CD4-positive, alpha-beta T cell treated with Interleukin-17A for 1 hour (primary cell): ENCODE results near the gene TOMM7.
"Not testable (repeated sequence)": the region's sequence is repeated elsewhere in the genome, so short reads cannot be mapped to it uniquely, and the experiment has no call there.

Experiments
- DNase-seq: peaks from one replicate; pipeline ENCODE4 v3.0.0-alpha.2; 2020

The TOMM7 gene

DNA sequence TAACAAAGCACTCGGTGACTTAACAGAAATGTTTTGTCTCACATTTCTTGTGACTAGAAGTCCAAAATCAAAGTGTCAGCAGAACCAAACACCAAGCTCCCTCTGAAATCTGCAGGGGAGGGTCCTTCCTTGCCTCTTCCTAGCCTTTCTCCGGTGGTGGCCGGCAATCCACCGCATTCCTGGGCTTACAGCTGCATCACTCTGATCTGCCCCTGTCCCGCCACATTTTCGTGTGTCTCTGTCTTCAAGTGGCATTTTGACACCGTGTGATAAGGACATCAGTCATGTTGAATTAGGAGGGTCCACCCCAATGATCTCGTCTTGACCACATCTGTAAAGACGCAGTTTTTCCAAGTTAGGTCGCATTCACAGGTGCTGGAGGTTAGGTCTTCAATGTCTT lies 30.5 kb upstream of the TOMM7 start:
- no peak for DNase-seq

DNA sequence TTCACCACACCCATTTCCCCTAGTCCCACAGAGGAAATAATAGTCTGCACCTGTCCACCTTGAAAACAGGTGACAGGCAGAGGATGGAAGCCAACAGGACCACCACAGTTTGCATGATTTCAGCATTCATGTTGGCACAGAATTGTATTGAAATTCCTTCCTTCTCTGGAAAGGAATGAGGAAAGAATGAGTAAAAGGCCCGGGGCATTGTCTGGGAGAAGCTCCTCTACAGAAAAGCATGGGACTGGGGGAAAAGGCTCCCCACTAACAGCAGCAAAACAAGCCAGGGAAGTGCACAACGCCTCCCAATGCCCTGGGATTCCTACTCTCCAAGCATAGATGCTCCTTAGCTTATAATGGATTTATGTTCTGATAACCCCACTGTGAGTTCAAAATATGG lies 28.5 kb upstream of the TOMM7 start:
- DNase-seq, result no peak

DNA sequence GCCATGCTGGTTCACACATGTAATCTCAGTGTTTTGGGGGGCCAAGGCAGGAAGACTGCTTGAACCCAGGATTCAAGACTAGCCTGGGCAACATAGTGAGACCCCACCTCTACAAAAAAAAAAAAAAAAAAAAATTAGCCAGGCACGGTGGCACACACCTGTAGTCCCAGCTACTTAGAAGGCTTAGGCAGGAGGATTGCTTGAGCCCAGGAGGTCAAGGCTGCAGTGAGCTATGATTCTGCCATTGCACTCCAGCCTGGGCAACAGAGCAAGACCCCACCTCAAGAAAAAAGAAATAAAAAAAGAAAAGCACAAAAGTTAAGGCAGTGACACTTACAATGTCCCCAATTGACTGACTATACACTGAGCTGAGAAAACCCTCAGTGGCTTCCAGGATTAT lies 27.7 kb upstream of the TOMM7 start:
- DNase-seq, result not testable (repeated sequence)

DNA sequence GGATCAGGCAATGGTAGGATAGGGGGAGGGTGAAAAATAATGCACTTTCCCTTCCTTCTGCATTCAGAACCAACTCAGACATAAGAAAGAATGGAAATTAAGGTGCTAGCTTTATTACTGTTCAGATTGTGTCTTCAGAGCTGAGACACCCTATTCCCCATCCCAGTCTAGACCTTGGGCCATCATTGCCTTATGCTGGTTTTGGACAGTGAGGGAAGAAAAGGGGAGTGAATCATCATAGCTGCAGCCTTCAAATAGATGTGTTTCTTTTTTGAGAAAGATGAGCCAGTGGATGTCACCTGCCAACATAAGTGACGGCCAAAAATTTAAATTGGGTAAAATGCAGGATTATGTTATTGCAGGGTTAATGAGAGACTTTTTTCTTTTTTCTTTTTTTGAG lies 27.0 kb upstream of the TOMM7 start:
- DNase-seq, result no peak

DNA sequence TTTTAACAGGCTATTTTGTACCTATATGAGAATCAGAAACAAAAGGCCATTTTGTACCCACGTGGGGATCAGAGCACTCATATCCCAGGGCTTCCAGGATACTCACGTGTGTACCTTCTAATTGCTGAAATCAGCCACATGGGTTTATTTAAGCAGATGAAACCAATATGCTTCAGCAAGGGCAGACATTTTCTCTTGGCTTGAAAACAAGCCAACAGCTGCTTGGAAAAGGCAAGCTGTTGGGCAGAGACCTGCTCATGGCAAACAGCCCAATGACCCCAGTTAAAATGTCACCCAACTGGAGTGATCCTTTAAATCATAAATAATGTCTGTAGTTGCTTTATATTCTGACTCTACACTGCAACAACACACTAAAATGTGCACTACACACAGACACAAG lies 26.5 kb upstream of the TOMM7 start:
- DNase-seq, result no peak

DNA sequence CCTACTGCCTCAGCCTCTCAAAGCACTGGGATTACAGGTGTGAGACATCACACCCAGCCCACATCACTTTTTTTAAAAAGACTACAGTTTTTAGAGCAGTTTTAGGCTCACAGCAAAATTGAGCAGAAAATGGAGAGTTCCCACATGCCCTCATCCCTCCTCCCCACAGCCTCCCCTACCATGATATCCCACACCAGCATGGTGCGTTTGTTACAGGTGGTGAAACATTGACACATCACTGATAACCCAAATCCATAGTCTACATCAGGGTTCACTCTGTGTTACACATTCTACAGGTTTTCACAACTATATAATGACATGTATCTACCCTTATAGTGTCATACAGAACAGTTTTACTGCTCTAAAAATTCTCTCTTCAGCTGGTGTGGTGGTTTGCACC lies 24.3 kb upstream of the TOMM7 start:
- DNase-seq, result no peak

DNA sequence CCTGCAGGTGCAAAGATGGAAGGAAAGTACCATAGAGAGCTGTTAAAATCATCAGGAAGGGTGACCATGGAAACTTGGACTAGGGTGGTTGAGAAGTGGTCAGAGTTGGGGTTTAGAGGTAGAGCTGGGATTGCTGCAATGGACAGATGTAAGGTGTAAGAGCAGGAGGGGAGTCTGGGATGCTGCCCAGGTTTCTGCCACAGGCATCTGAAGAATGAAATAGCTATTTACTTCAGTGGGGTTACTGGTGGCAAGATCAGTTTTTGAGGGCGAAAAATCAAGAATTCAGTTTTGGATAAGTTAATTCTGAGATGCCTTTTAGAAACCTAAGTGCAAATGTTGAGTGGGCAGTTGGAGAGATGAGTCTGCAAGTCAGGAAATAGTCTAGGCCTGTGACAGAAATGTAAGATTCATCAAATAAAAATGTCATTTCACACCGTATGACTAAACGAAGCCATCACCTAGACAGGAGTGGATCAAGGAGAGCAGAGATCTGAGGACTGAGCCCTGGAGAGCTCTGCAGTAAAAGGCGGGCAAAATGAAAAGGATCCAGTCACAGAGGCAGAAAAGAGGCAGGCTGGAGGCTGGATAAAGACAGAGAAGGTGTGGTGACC lies 22.7 kb upstream of the TOMM7 start:
- no peak for DNase-seq

DNA sequence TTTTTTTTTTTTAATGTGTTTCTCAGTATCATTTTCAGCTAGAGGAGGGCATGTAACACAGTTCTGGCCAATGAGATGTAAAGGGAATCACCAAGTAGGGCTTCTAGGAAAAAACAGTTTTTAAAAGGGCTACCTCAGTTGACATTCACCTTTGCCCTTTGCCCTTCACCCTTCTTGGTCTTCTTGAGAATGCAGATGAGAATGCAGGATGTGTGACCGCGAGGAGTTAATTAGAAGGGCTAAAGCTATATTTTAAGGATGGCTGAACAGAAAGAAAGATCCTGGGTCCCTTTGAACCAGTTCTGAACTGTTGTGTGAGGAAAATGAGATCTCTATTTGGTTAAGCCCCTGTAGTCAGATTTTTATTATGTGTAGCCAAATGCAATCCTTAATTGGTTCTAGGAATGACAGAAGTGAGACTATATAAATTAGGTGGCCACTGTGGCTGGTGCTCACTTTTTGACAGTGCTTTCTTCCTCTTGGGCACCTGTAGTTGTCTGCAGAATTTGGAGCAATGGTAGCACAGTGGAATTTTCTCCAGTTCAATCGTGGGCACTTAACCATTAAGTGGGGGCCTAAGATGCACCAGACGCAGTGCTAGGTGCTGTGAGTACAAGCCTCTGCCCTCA lies 21.1 kb upstream of the TOMM7 start:
- no peak for DNase-seq

DNA sequence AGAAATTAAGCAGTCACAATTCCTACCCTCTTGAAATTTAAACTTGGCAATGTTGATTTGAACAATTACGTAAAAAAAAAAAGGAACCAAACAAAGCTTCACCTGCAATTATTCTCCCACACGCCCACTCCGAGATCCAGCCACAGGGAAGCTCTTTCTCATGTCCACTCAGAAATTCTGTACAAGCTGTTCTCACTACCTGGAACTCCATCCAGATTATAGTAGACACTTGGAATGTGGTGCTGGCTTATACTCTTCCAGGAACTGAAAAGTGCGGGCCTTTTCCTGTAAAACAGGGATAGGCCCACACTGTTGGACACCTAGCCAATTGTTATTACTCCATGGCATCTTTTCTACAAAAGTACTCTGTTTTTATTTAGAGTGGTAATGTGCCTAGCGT lies 20.3 kb upstream of the TOMM7 start:
- no peak for DNase-seq

DNA sequence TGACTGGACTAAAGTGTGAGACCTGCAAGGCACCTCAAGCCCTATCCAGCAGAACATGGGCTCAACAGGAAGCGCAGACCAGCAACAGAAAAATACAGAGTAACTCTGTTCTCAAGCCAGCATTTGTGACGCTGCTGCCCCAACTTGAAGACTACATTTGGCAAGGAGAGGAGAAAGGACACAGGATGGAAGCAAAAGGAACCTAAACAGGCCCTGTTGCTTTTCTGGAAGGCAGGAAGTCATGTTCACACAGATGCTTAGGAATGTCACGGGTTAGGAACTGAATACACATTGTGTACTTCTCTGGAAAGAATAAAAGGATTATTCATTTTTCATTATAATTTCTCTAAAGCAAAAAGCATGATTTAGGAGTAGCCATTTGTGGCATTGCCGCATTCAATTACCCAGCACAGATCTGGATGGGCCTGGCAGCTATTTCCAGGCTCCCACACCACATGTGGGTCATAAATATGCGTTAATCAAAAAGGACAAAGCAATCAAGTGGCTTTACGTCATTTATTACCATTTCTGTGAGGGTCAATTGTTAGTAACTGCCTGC lies 19.8 kb upstream of the TOMM7 start:
- no peak for DNase-seq

DNA sequence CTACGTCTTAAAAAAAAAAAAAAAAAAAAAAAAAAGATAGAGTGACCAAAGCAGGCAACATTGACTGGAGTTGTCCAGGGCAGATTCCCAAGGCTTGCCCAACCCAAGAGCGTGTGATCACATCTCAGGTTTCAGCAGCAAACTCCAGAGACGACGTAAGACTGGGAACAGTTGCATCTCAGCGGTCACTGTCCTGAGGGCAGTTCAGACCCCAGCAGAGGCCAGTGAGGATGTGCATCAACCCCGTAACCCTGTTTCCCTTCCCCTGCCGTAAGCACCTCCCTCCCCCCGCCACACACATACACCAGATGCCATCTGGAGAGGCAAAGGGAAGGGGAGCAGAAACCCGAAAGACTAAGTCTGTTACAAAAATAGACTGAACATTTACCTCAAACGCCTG lies 19.3 kb upstream of the TOMM7 start:
- DNase-seq, result no peak

DNA sequence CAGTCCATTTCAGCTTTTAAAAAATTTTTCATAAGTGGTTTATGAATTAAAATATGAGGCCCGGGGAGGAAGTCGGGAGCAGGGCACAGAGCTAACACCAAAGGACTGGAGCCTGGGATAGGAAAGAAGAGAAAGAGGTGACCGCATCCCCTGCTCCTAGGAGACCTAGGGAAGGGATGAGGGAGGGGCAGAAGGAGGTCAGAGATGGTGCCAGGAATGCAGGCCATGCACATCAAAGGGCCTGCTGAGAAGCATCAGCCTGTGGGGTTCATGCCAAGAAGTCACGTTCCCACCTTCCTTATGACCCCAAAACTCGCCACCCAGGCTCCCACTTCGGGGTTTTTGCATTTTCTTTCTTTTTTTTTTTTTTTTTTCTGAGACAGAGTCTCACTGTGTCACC lies 14.7 kb upstream of the TOMM7 start:
- DNase-seq, result no peak

DNA sequence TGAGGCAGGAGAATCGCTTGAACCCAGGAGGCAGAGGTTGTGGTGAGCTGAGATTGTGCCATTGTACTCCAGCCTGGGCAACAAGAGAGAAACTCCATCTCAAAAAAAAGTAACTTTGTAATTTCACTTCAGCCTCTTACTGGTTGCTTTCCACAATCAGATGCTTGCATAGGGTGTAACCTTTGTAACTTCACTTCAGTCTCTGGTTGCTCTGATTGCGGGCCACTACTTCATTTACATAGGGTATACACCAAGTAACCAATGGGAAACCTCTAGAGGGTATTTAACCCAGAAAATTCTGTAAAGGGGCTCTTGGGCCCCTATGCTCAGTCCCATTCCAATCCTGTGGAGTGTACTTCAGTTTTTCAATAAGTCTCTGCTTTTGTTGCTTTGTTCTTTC lies 13.9 kb upstream of the TOMM7 start:
- not testable (repeated sequence) for DNase-seq

DNA sequence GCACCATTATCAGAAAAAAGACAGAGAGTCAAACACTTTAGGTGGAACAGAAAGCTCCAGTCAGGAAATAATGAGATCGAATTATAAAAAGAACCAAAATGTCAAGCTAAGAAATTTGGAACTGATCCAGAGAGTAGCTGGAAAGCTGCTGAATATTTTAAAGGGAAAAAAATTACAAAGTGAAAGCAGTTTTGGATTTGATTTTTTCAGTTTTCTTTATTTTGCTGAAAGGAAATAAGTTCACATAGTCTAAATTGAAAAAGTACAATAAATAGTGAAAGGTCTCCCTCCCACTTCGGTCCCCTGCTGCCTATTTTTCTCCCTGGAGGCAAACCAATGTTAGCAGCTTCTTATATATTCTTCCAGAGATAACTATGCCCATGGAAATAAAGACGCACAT lies 11.3 kb upstream of the TOMM7 start:
- DNase-seq, result no peak

DNA sequence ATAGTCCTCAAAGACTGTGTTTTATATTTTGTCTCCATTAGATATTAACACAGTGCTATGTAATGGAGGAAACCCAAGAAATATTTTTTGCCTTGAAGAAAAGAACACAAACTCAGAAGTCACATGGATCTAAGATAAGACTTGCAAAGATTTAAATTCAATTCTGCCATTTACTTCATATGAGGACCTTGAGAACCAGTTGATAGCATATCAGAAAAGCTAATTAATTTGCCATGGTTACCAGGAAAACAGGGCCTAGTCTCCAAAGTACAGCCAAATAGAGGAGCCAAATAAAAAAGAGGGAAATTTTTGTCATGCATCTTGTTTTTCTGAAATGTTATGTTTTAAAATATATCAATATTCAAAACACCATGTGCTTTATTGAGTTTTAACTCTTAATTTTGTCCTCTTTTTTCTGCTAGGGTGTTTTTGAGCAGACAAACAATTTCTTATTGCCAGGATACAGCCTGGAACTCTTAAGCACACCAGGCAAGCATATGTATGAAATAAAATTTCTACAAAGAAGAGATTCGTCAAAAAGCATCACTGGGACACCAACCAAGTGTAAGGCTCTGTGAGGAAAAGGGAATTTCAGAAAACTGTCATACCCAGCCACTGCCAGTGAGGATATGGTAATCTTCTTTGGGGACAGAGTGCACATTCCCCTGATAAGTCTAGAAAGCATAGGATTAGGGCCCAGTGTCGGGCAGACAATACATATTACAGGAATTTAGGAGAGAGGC lies 10.6 kb upstream of the TOMM7 start:
- no peak for DNase-seq

DNA sequence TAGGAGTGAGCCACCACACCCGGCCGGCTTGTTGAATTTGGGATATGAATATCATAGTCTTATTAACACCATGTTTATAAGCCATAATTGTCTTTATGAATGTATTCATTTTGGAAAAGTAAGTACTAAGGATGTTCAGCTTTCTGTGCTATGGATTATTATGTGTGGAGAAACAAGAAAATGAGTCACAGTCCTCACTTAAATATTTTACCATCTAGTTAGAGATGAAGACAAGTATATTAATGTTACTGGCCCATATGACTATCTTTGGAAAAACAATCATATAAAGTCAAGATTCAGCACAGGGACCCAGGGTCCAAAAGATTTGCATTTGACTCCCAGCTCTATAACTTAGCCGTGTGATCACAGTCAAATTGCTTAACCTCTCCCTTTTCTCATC lies 9.8 kb upstream of the TOMM7 start:
- DNase-seq, result no peak

DNA sequence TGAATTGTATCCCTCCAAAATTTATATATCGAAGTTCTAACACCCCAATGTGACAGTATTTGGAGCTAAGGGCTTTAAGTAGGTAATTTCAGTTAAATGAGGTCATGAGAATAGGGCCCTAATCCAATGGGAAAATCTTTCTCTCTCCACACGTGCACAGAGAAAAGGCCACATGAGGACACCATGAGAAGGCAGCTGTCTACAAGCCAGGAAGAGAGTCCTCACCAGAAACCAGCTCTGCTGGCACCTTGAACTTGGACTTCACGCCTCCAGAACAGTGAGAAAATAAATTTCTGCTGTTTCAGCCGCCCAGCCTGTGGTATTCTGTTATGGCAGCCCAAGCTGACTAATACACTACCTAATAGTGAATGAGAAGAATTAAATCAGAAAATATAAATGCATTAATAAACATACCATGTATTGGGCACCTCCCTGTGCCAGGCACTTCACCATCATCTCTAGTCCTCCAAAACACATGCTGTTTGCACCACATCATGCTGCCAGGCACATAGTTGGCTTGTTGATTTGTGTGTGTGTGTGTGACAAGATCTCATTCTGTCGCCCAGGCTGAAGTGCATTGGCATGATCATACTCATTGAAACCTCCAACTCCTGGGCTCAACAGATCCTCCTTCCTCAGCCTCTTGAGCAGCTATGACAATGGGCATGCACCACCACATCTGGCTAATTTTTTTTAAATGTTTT lies 9.1 kb upstream of the TOMM7 start:
- no peak for DNase-seq

DNA sequence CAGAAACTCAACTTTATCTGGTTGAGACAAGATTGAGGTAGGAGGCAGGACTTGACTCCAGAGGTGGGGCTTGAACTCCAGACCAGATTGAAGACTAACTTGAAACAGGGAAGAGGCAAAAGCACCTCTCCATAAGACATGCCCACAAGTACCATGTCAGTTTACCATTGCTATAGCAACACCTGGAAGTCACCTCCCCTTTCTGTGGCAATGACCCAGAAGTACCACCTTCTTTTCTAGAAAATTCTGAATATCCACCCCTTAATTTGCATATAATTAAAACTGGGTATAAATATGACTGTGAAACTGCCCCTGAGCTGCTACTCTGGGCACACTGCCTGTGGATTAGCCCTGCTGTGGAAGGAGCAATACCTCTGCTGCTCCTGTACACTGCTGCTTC lies 4.9 kb upstream of the TOMM7 start:
- no peak for DNase-seq

DNA sequence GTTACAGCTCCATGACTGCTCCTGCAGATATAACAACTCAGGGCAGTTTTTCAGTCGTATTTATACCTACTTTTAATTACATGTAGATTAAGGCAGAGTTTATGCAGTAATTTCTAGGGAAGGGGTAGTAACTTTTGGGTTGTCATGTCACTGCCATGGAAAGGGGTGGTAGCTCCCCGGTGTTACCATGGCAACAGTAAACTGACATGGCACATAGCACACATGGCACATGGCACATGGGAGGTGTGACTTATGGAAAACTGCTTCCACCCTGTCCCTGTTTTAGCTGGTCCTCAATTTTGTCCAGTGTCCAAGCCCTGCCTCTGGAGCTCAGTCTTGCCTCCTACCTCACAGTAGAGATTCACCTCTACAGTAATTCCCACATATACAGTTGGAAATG lies 3.9 kb upstream of the TOMM7 start:
- no peak for DNase-seq

DNA sequence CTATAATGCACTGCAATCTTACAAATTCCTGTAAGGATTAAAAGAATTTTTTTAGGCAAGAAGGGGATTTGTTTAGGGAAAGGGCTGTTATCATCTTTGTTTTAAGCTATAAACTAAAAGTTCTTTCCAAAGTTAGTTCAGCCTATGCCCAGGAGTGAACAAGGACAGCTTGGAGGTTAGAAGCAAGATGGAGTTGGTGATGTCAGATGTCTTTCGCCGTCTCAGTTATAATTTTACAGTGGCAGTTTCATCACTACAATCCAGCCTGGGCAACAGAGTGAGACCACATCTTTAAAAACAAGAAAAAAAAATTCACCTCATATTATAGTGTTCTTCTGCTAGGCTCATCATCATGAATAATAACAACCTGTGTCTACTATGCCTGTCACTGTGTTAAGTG lies 2.1 kb upstream of the TOMM7 start:
- DNase-seq, result no peak

DNA sequence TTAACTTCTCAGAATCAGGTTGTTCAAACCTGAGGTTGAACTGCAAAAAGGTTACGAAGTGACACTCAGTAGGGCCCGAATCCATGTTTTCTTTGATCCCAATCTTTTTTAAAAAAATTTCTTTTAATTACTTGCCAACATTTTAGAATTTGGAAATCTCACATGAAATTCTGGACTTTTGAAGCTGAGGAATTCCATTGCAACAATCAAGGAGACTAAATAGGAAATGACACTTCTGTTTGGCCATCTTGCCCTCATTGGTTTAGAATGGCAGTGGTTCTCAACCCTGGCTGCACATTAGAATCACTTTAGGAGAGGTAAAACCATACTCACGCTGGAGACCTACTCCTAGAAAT lies 471 bp upstream of the TOMM7 start:
- DNase-seq, result no peak

DNA sequence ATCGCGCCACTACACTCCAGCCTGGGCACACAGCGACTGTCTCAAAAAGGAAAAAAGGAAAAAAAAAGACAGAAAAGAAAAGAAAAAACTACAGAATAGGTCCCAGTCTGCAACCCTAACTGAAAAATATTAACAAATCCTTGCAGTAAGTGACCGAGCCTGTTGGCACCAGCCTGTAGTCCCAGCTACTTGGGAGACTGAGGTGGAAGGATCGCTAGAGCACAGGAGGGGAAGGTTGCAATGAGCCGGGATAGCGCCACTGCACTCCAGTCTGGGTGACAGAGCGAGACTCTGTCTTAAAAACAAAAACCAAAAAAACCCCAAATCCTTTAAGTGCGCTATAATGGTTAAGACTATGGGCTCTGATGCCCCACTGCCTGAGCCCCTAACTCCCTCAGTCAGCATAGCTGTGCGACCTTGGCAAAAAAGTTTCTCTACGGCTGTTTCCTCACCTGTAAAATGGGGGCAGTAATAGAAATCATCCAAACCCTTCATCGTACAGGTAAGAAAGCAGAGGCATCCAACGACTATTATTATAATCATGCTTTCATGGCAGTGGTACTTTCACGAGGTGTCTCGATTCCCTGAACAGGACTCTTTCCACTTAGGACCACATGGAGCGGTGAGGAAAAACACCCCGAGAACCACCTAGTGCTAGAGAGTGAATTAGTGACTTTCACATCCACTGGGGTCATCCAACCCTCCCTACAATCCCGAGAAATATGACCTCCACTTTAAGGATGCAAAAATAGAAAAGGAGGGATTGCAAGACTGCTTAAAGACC lies 755 bp downstream of the TOMM7 start:
- peak; percentile 15 for DNase-seq

DNA sequence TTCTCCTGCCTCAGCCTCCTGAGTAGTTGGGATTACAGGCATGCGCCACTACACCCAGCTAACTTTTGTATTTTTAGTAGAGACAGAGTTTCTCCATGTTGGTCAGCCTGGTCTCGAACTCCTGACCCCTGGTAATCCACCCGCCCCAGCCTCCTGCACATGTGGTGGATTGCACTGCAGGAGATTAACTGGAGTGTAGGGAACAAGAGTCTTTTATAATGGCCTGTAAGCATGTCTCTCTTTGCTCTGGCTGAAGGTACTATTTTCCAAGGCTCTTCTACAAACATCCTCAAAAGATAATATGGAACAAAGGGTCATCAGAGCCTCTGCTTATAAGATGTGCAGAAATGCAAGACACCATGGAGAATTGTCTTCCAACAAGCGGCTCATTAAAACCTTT lies 3.2 kb downstream of the TOMM7 start:
- DNase-seq, result no peak
